ENCODE measurements around the gene GUCA2B. TPM values are rescaled to one million over a fixed set of nuclear protein-coding genes. Genes with fewer than 3 reads are reported as not detected.

Gene GUCA2B
- total RNA-seq, 2 experiments from 2014 or later = not detected

- DNase-seq (ENCODE audit: low spot score) = no peak
- ChIA-PET POLR2A (no interaction called here), CTCF (ENCODE audit: unreplicated experiment) (no interaction called here)
- Histone ChIP-seq H3K27ac (ENCODE audit: low read depth, low read length, poor library complexity, severe bottlenecking) (no peak overlapping the region), H3K9me3 (ENCODE audit: low read length) (no peaks in the 10 kb centered on the region), H3K4me3 (ENCODE audit: low read depth, low read length, poor library complexity, severe bottlenecking) (no peak overlapping the region), H3K4me1 (ENCODE audit: insufficient read depth, low read length, poor library complexity, severe bottlenecking) (no peaks in the 10 kb centered on the region), H3K9me2 (ENCODE audit: insufficient read depth, low read length) (no peaks in the 10 kb centered on the region), H3K79me2 (ENCODE audit: insufficient read depth, low read depth, low read length) (no peaks in the 10 kb centered on the region), H3K4me2 (ENCODE audit: low read length) (no peak overlapping the region), H3K36me3 (ENCODE audit: insufficient read depth, low read length) (peaks cover 70% of the 10 kb centered on the region), H2AFZ (ENCODE audit: low read length) (no peak overlapping the region), H4K20me1 (ENCODE audit: insufficient read depth, low read length) (peaks cover 5% of the 10 kb centered on the region; the same call in 1 of the 2 replicates)
- BruUV-seq (replicated peaks) = no TSS peak
- TF ChIP-seq, protein P1, sequence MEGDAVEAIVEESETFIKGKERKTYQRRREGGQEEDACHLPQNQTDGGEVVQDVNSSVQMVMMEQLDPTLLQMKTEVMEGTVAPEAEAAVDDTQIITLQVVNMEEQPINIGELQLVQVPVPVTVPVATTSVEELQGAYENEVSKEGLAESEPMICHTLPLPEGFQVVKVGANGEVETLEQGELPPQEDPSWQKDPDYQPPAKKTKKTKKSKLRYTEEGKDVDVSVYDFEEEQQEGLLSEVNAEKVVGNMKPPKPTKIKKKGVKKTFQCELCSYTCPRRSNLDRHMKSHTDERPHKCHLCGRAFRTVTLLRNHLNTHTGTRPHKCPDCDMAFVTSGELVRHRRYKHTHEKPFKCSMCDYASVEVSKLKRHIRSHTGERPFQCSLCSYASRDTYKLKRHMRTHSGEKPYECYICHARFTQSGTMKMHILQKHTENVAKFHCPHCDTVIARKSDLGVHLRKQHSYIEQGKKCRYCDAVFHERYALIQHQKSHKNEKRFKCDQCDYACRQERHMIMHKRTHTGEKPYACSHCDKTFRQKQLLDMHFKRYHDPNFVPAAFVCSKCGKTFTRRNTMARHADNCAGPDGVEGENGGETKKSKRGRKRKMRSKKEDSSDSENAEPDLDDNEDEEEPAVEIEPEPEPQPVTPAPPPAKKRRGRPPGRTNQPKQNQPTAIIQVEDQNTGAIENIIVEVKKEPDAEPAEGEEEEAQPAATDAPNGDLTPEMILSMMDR (conservative IDR thresholded peaks at IDR 0.05; ENCODE audit: low read length) = no peak
- TF ChIP-seq EZH2phosphoT487 (IDR thresholded peaks at IDR 0.05; ENCODE audit: borderline replicate concordance, low read depth, low read length) = no peak
- intact Hi-C loops (cut with micrococcal nuclease; ENCODE audit: unreplicated experiment) = no loop called here
Measured at GRCh38 chr1:42181687-42182086, 28.5 kb downstream of the GUCA2B start.

- H3K4me1 ChIP-seq (ENCODE audit: insufficient read depth, low read length, poor library complexity, severe bottlenecking) = no peaks in the 10 kb centered on the region
- no peaks in the 10 kb centered on the region for H3K79me2 ChIP-seq (ENCODE audit: insufficient read depth, low read depth, low read length)
- no peak overlapping the region for H2AFZ ChIP-seq (ENCODE audit: low read length)
- ChIA-PET CTCF (ENCODE audit: unreplicated experiment) (no interaction called here), POLR2A (interaction anchor here (0.5 kb wide), 1 partner anchor 397 kb away, joined by 4 read pairs; no protein-coding TSS in a partner anchor)
- intact Hi-C loops (cut with micrococcal nuclease; ENCODE audit: unreplicated experiment) = no loop called here
- no peaks in the 10 kb centered on the region for H4K20me1 ChIP-seq (ENCODE audit: insufficient read depth, low read length)
- no peak overlapping the region for H3K4me2 ChIP-seq (ENCODE audit: low read length)
- peaks cover 71% of the 10 kb centered on the region for H3K36me3 ChIP-seq (ENCODE audit: insufficient read depth, low read length)
- H3K9me2 ChIP-seq (ENCODE audit: insufficient read depth, low read length) = no peaks in the 10 kb centered on the region
- no peak overlapping the region for H3K27ac ChIP-seq (ENCODE audit: low read depth, low read length, poor library complexity, severe bottlenecking)
- BruUV-seq (replicated peaks) = no TSS peak
- no peak overlapping the region for H3K4me3 ChIP-seq (ENCODE audit: low read depth, low read length, poor library complexity, severe bottlenecking)
- TF ChIP-seq, protein P1 (conservative IDR thresholded peaks at IDR 0.05; ENCODE audit: low read length) = no peak
- no peak for TF ChIP-seq EZH2phosphoT487 (IDR thresholded peaks at IDR 0.05; ENCODE audit: borderline replicate concordance, low read depth, low read length)
- no peak for DNase-seq (ENCODE audit: low spot score)
- H3K9me3 ChIP-seq (ENCODE audit: low read length) = no peaks in the 10 kb centered on the region
Measured at GRCh38 chr1:42183210-42183956, 30.2 kb downstream of the GUCA2B start.

DNA sequence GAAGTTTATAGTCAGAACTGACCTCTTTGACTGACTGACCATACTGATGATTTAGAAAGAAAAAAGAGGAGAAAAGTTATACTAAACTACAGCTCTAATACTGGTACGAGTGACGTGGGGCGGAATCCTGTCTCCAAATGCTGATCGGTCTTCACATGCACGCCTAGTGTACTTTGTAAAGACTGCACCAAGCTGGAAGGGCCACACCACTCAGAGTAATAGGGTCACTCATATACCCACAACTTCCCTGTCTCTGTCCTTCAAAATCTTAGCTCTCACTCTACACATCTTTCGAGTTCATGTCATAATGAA lies 30.7 kb downstream of the GUCA2B start:
- H3K27ac ChIP-seq (ENCODE audit: low read depth, low read length, poor library complexity, severe bottlenecking) = no peak overlapping the region
- TF ChIP-seq, protein P1 (conservative IDR thresholded peaks at IDR 0.05; ENCODE audit: low read length) = no peak
- no peak for TF ChIP-seq EZH2phosphoT487 (IDR thresholded peaks at IDR 0.05; ENCODE audit: borderline replicate concordance, low read depth, low read length)
- no TSS peak for BruUV-seq (replicated peaks)
- H4K20me1 ChIP-seq (ENCODE audit: insufficient read depth, low read length) = no peaks in the 10 kb centered on the region
- H3K4me1 ChIP-seq (ENCODE audit: insufficient read depth, low read length, poor library complexity, severe bottlenecking) = no peaks in the 10 kb centered on the region
- no peak overlapping the region for H3K4me2 ChIP-seq (ENCODE audit: low read length)
- H2AFZ ChIP-seq (ENCODE audit: low read length) = no peak overlapping the region
- no peak for DNase-seq (ENCODE audit: low spot score)
- H3K36me3 ChIP-seq (ENCODE audit: insufficient read depth, low read length) = peaks cover 74% of the 10 kb centered on the region
- no peaks in the 10 kb centered on the region for H3K79me2 ChIP-seq (ENCODE audit: insufficient read depth, low read depth, low read length)
- intact Hi-C loops (cut with micrococcal nuclease; ENCODE audit: unreplicated experiment) = no loop called here
- POLR2A ChIA-PET = interaction anchor here (0.5 kb wide), 1 partner anchor 397 kb away, joined by 4 read pairs; no protein-coding TSS in a partner anchor
- H3K9me3 ChIP-seq (ENCODE audit: low read length) = no peaks in the 10 kb centered on the region
- CTCF ChIA-PET (ENCODE audit: unreplicated experiment) = no interaction called here
- H3K4me3 ChIP-seq (ENCODE audit: low read depth, low read length, poor library complexity, severe bottlenecking) = no peak overlapping the region
- H3K9me2 ChIP-seq (ENCODE audit: insufficient read depth, low read length) = no peaks in the 10 kb centered on the region
